HG02571 (cell line): ENCODE data around the gene STXBP2.
A peak's percentile ranks its signal among the peaks of the same experiment; 100 is the strongest.

Experiments used
- ATAC-seq: cut with Tn5 transposase; IDR thresholded peaks from one replicate; pipeline ENCODE4 v1.9.1; 2021; ENCODE audit warnings: mild to moderate bottlenecking, moderate library complexity; ENCODE audit not compliant: unreplicated experiment

STXBP2 gene

GRCh38 chr19:7636691-7637373 lies at the start of gene STXBP2:
Gene STXBP2, plus strand, starts transcription at chr19:7637110. Its CDS starts 40 bp downstream, at chr19:7637150.
- ATAC-seq = peak; percentile 58

- no peak for ATAC-seq
Observed at GRCh38 chr19:7589822-7590221, 47.1 kb upstream of the STXBP2 start.

DNA sequence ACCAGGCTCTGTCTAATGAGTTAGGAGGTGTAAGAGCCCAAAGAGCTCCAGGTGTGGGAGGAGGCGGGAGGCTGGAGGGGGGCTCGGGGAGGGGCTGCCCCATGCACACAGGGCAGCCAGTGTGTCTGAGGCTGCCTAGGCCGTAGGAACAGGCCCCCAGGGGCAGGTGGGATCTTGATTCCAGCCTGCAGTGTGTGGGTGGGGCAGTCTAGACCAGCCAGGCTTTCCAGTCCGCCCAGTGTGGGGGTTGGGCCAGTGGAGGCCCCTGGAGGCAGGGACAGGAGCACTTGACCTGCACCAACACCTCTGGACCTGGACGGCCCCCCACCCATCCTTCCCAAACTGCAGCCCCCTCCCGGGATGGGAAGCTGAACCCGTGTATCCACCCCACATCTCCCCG lies 46.7 kb upstream of the STXBP2 start:
- no peak for ATAC-seq

DNA sequence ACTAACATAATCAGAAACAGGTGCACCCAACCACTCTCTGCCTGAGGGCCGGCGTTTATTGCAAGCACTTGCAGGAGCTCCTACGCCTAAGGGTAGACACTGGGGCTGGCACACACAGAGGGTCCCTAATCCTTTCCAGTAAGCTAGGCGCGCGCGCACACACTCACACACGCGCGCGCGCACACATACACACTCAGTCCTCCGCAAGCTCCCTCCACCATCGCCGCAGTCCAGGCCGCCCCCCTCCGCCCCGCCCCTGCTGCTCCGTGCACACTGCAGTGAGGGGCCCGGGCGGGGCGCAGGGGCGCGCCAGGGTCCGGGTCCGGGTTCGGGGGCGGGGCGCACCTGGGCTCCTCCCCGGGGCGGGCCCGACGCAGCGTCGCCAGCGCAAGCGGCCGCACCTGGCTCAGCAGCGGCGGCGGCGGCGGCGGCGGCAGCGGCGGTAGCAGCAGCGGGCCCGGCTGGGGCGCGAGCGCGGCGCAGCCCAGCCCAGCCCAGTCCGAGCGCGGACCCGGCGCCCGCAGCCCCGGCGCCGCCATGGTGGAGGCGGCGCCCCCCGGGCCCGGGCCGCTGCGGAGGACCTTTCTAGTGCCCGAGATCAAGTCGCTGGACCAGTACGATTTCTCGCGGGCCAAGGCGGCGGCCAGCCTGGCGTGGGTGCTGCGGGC lies 41.3 kb upstream of the STXBP2 start, which contains the start of gene CAMSAP3:
Gene CAMSAP3 (plus strand): TSS at position 398 of the 668 bp plus-strand sequence. CDS start 140 bp downstream, at position 538.
- no peak for ATAC-seq

DNA sequence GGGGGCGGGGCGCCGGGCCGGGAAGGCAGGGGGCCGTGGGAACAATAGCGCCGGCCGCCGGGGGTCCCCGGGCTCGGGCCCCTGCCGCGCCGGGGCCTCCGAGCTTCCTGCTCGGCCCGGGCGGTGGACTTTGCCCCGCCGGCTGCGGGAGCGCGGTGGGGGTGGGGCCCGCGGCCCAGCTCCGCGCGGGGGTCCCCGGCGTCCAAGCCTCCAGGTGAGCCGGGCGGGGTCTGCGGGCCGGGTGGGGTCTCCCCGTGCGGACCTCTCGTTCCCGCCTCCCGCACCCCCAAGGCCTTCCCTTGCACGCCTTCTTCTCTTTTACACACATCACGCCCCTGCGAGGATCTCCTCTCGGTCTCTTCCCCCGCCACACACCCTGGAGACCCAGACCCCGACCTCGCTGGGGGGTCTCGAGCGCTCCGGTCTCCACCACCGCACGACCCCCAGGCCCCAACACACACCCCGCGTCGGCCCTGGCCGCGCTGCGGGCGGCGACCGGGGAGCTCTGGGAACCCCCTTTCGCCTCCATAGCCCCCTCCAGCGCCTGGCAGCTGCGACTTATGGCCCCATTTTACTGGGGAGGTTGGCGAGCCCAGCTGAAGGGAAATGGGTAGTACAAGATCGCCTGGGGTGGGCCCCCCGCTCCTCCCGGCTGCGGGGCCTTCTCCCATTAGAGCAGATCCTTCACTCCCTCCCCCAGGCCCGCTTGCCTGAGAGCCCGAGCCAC lies 40.5 kb upstream of the STXBP2 start:
- ATAC-seq = no peak

GRCh38 chr19:7597689-7598088 lies 39.2 kb upstream of the STXBP2 start:
- ATAC-seq = no peak

DNA sequence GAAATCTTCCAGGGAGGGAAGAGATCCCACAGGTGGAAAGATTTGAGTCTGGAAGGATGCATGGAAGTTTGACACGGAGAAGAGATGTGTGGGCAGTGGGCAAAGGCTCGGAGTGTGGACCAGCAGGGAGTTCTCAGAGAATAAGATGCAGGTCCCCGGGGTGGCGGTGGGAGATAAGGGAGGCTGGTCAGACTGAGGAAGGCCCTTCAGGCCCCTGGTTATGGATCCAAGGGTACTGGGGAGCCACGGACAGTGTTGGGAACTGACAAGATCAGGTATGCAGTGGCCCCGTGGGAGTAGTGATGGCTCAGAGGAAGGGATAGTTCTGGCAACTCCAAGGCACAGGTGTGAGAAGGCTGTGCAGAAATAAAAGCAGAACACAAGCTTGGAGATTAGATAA lies 38.7 kb upstream of the STXBP2 start:
- no peak for ATAC-seq

DNA sequence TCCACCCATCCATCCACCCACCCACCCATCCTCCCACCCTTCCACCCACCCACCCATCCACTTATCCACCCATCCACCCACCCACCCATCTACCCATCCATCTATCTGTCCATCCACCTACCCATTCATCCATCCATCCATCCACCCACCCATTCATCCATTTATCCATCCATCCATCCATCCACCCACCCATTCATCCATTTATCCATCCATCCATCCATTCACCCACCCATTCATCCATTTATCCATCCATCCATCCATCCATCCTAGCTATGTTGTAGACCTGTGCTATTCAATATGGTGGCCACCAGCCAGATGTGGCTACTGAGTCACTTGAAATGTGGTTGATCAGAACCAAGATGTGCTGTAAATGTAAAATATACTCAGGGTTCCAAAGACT lies 36.2 kb upstream of the STXBP2 start:
- no peak for ATAC-seq

DNA sequence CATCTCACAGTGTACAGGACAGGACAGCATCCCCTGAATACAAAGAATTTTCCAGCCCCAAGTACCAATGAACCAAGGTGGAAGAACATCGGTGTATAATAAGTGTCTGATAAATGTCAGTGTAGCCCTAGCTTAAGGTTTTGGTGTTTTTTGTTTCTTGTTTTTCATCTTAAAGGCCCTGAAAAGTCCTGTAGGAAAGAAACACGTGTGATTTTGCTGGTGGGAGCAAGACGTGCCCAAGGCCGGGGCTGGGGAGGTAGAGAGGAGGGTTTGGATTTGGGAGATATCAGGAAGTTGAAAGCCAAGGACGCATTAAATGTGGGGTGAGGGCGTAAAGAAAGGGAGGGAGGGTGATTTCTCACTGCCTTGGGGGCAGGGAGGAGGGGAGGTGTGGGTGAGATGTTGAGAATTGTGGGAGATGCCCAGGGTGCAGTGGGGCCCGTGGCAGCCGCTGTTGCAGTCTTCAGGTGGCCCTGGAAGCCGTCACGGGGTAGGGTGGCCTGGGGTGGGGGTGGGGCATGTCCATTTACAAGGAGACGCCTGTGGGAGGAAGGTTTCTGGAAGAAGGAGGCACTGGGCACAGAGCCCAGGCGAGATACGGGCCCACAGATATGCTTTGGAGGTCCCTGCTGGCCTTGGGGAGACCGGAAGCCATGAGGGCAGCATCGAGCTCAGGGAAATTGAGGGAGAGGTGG lies 34.5 kb upstream of the STXBP2 start:
- ATAC-seq = no peak

DNA sequence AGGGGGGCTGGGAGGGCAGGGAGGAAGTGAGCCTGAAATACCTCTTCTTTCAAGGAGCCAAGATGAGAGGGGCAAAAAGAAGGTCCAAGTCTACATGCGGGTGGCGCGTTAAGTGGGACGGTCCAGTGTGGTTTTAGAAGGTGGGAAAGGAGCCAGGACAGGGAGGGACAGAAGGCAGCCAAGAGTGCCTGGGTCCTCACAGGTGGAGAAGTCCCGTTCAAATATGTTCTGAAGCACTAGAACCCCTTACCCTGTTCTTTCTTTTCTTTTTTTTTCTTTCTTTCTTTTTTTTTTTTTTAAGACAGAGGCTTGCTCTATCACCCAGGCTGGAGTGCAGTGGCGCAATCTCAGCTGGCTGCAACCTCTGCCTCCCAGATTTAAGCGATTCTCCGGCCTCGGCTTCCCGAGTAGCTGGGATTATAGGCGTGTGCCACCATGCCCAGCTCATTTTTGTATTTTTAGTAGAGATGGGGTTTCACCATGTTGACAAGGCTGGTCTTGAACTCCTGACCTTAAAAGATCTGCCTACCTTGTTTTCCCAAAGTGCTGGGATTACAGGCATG lies 33.9 kb upstream of the STXBP2 start:
- no peak for ATAC-seq

- no peak for ATAC-seq
Observed at GRCh38 chr19:7603919-7604318, 33.0 kb upstream of the STXBP2 start.

- ATAC-seq = no peak
Observed at GRCh38 chr19:7605490-7606222, 31.3 kb upstream of the STXBP2 start.

DNA sequence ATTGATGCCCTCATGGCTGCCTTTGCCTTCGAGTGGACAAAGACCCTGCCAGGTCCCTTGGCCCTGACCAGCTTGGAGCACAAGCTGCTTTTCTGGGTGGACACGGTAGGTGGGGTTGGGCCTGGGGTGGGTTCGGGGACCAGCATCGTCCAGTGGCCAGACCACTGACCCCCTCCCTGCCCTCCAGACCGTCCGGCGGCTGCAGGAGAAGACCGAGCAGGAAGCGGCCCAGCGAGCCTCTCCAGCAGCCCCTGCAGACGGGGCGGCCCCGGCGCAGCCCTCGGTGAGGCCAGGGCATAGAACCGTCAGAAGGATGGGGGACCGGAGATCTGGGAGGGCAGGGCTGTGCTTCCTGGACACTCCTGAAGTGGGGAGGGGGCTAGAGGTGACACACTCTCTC lies 30.6 kb upstream of the STXBP2 start:
- ATAC-seq = no peak

DNA sequence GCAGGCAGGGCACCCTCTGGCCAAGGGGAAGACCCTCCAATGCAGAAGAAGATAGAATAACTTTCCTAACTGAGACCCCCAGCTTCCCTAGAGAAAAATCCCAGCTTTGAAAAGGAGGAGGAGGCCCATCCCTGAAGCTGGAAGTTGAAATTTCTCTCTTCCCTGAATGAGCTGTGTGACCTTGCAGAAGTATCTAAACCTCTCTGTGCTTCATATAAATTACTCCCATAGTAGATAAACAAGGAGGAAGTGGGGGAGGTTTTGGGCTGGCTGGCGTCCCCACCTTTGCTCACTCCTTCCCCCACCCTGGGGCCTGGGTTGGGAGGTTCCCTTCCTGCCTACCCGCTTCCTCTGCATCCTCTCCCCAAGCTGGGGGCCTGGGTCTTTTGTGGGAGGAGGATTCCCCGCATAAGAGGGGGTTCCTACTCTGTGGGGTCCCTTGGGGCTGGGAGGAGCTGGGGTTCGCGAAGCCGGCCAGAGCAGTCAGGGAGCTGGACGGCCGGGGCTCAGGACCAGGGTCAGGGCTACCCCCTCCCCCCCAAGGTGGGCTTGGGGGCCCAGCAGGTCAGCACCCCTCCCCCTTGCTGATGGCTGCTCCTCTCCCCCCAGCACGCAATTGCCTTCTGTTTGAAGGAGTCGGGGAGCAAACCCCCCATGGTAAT lies 29.6 kb upstream of the STXBP2 start:
- no peak for ATAC-seq

DNA sequence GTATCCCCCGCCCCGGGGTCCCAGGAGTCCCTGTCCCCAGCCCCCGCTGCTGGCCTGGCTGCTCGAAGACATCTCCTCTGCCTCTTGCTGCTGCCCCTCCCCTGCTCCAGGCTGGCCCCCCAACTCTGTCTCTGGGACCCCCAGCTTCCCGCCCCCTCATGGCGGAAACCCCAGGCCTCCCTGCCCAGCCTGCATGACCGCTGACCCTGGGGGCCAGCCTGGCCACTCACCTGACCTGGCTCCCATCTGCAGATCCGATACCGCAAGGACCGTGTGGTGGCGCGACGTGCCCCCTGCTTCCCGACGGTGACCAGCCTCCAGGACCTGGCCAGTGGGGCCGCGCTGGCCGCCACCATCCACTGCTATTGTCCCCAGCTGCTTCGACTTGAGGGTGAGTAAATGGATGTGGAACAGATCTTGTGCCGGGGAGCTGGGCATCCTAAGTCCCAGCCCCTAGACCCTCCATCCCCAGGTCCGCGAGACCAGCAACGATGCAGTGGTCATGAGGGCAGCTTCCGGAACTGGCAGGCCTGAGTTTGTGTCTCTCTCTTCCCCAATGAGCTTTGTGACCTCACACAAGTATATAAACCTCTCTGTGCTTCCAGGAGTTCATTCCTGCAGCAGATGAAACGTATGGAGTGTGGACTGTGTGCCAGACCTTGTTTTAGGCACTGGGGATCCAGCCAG lies 28.9 kb upstream of the STXBP2 start:
- no peak for ATAC-seq

DNA sequence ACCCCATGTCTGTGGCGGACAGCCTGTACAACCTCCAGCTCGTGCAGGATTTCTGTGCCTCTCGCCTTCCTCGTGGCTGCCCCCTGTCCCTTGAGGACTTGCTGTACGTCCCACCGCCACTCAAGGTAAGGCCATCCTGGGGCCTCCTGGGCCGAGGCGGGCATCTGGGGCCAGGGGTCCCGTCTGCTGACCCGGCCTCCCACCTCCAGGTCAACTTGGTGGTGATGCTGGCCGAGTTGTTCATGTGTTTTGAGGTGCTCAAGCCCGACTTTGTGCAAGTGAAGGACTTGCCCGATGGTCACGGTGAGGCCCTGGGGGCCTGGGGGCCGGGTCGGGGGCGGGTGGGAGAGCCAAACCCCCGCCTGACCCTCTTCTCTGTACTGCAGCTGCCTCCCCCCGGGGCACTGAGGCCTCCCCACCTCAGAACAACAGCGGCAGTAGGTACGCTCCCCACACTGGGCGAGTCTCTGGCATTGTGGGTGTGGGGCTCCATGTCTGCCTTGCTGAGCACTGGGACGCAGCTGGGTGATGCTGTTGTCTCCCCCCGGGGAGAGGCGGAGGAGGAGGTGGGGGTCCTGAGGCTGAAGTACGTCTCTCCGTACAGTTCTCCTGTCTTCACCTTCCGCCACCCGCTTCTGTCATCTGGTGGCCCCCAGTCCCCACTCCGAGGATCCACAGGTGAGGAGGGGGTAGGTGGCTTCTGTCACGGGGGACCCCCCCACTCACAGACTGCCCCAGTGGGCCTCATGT lies 26.2 kb upstream of the STXBP2 start:
- ATAC-seq = no peak

DNA sequence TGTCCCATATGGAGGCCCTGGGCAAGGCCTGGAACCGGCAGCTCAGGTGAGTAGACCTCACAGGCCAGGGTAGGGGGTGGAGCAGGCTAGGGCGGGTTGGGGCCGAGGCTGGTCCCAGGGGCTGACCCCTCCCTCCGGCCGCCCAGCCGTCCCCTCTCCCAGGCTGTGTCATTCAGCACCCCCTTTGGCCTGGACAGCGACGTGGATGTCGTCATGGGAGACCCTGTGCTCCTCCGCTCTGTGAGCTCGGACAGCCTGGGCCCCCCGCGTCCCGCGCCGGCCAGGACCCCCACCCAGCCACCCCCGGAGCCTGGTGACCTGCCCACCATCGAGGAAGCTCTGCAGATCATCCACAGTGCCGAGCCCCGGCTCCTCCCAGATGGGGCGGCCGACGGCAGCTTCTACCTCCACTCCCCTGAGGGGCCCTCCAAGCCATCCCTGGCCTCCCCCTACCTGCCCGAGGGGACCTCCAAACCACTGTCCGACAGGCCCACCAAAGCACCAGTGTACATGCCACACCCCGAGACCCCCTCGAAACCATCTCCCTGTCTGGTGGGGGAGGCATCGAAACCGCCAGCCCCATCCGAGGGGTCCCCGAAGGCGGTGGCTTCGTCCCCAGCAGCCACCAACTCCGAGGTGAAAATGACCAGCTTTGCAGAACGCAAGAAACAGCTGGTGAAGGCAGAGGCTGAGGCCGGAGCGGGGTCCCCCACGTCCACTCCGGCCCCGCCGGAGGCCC lies 25.2 kb upstream of the STXBP2 start:
- ATAC-seq = no peak
